Measurements from ENCODE around the gene PSMB7. TPM values are rescaled to one million over a fixed set of nuclear protein-coding genes. Genes with fewer than 3 reads are reported as not detected.

Gene PSMB7
- total and polyA plus RNA-seq, 2 of the 4 experiments (the other 2 are of a cell fraction), result 340 to 430 TPM

DNA sequence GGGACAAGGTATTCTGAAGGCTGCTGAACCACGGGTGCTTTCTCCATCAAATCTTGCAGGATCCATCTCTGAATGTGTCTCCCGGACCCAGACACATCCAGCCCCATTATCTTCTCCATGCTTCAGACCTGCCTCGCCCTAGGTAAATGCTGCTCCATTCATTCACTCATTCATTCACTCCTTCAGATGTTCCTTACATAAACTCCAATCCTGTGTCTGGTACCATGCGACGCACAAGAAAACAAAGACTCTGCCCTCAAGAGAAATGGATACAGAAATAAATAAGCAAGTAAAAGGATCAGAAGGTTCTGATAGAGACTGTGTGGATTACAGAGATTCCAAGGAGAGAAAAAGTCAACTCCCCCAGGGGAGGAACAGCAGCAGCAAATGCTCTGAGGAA lies 7.9 kb upstream of the PSMB7 start:
- H2BK20ac ChIP-seq (ENCODE audit: low read depth, low read length), result no peak overlapping the region
- H3K9ac ChIP-seq (ENCODE audit: low read depth, low read length), result no peak overlapping the region
- no peak for ATAC-seq (ENCODE audit: low read depth)
- H3K4ac ChIP-seq (ENCODE audit: low read depth, low read length), result no peak overlapping the region
- ChIA-PET POLR2A (ENCODE audit: unreplicated experiment) (no interaction called here), CTCF (interaction anchor here (0.7 kb wide), 1 partner anchor 11 kb away, joined by 5 read pairs; no protein-coding TSS in a partner anchor)
- no peak overlapping the region for H2BK15ac ChIP-seq (ENCODE audit: low read depth, low read length)
- H3K4me3 ChIP-seq (ENCODE audit: insufficient read depth, low read depth, low read length), result no peak overlapping the region
- no peaks in the 10 kb centered on the region for H3K9me1 ChIP-seq (ENCODE audit: insufficient read depth, low read length)
- no peak overlapping the region for H3K56ac ChIP-seq (ENCODE audit: extremely low read depth, insufficient read depth, low read length)
- WGBS, 2 experiments (ENCODE audit: extremely low coverage in 2 of 2, insufficient read length in 1 of 2), result no CpG with 5 or more reads among the region's 5 CpGs
- no peak overlapping the region for H3K14ac ChIP-seq (replicated peaks; ENCODE audit: low read depth, low read length)
- no peak overlapping the region for H4K91ac ChIP-seq (ENCODE audit: insufficient read depth, low read depth, low read length)
- no peak overlapping the region; the same call in 1 of the 2 replicates for H3K4me2 ChIP-seq (ENCODE audit: low read depth, low read length)
- H3K9me3 ChIP-seq (ENCODE audit: control insufficient read depth, insufficient read depth, low read length), result no peaks in the 10 kb centered on the region
- H2AFZ ChIP-seq (replicated peaks; ENCODE audit: low read length, poor library complexity), result no peak overlapping the region
- no peak overlapping the region for H2BK120ac ChIP-seq (ENCODE audit: low read depth, low read length)
- H3K27ac ChIP-seq (ENCODE audit: insufficient read depth, low read length), result no peak overlapping the region
- in situ Hi-C loops (cut with MboI; ENCODE audit: low sequenced_read_pairs) (loop anchor here (5.0 to 25.0 kb wide), 2 partner anchors 109 to 289 kb away; no protein-coding TSS in a partner anchor), dilution Hi-C loops (cut with HindIII; ENCODE audit: low sequenced_read_pairs, unreplicated experiment) (no loop called here), intact Hi-C loops (cut with micrococcal nuclease) (no loop called here)
- H3K18ac ChIP-seq (ENCODE audit: low read depth, low read length), result no peak overlapping the region
- no peaks in the 10 kb centered on the region for H4K20me1 ChIP-seq (ENCODE audit: insufficient read depth, low read length)
- peaks cover 15% of the 10 kb centered on the region for H3K27me3 ChIP-seq (ENCODE audit: control insufficient read depth, insufficient read depth, low read length)
- BruUV-seq (replicated peaks), result no TSS peak
- H3K79me1 ChIP-seq (ENCODE audit: low read depth in 1 of 2, low read length in 2 of 2), result no peaks in the 10 kb centered on the region
- no peak overlapping the region for H4K8ac ChIP-seq (ENCODE audit: low read depth in 2 of 2, low read length in 2 of 2)
- TF ChIP-seq, protein P1, sequence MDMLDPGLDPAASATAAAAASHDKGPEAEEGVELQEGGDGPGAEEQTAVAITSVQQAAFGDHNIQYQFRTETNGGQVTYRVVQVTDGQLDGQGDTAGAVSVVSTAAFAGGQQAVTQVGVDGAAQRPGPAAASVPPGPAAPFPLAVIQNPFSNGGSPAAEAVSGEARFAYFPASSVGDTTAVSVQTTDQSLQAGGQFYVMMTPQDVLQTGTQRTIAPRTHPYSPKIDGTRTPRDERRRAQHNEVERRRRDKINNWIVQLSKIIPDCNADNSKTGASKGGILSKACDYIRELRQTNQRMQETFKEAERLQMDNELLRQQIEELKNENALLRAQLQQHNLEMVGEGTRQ (IDR thresholded peaks at IDR 0.05; ENCODE audit: low read depth, low read length), result no peak
- TF ChIP-seq CEBPB (IDR thresholded peaks at IDR 0.05; ENCODE audit: low read depth, low read length) (no peak), POLR2A (IDR thresholded peaks at IDR 0.05; ENCODE audit: low read depth, low read length) (no peak), NFE2L2 (IDR thresholded peaks at IDR 0.05; ENCODE audit: low read depth, low read length) (no peak), FOS (IDR thresholded peaks at IDR 0.05; ENCODE audit: low read depth, low read length) (no peak), MAZ (IDR thresholded peaks at IDR 0.05; ENCODE audit: borderline replicate concordance, low read depth, low read length) (no peak), CHD1 (IDR thresholded peaks at IDR 0.05; ENCODE audit: low read depth, low read length) (no peak), MXI1 (IDR thresholded peaks at IDR 0.05; ENCODE audit: borderline replicate concordance, low read depth, low read length) (no peak), RCOR1 (IDR thresholded peaks at IDR 0.05; ENCODE audit: insufficient replicate concordance, low read length) (no peak), RAD21 (IDR thresholded peaks at IDR 0.05; ENCODE audit: low read length) (no peak), BHLHE40 (IDR thresholded peaks at IDR 0.05; ENCODE audit: low read depth, low read length) (no peak), RFX5 (IDR thresholded peaks at IDR 0.05; ENCODE audit: low read depth, low read length) (no peak), MAFK (IDR thresholded peaks at IDR 0.05; ENCODE audit: low read depth, low read length) (no peak), SMC3 (IDR thresholded peaks at IDR 0.05; ENCODE audit: low read depth, low read length) (no peak)
- TF ChIP-seq, protein P2, sequence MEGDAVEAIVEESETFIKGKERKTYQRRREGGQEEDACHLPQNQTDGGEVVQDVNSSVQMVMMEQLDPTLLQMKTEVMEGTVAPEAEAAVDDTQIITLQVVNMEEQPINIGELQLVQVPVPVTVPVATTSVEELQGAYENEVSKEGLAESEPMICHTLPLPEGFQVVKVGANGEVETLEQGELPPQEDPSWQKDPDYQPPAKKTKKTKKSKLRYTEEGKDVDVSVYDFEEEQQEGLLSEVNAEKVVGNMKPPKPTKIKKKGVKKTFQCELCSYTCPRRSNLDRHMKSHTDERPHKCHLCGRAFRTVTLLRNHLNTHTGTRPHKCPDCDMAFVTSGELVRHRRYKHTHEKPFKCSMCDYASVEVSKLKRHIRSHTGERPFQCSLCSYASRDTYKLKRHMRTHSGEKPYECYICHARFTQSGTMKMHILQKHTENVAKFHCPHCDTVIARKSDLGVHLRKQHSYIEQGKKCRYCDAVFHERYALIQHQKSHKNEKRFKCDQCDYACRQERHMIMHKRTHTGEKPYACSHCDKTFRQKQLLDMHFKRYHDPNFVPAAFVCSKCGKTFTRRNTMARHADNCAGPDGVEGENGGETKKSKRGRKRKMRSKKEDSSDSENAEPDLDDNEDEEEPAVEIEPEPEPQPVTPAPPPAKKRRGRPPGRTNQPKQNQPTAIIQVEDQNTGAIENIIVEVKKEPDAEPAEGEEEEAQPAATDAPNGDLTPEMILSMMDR (conservative IDR thresholded peaks at IDR 0.05; ENCODE audit: low read depth, low read length), result no peak
- TF ChIP-seq, protein P3, sequence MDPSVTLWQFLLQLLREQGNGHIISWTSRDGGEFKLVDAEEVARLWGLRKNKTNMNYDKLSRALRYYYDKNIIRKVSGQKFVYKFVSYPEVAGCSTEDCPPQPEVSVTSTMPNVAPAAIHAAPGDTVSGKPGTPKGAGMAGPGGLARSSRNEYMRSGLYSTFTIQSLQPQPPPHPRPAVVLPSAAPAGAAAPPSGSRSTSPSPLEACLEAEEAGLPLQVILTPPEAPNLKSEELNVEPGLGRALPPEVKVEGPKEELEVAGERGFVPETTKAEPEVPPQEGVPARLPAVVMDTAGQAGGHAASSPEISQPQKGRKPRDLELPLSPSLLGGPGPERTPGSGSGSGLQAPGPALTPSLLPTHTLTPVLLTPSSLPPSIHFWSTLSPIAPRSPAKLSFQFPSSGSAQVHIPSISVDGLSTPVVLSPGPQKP (IDR thresholded peaks at IDR 0.05; ENCODE audit: borderline replicate concordance, low read depth, low read length), result no peak
- no peak overlapping the region for H3K23ac ChIP-seq (ENCODE audit: low read depth, low read length)
- H2BK5ac ChIP-seq (ENCODE audit: low read depth, low read length, poor library complexity, severe bottlenecking), result no peak overlapping the region
- H4K5ac ChIP-seq (ENCODE audit: low read depth, low read length), result no peak overlapping the region
- no peak overlapping the region for H2AK9ac ChIP-seq (replicated peaks; ENCODE audit: low read depth, low read length, poor library complexity)
- H2AK5ac ChIP-seq (ENCODE audit: low read depth, low read length), result no peak overlapping the region
- H3K4me1 ChIP-seq (ENCODE audit: control insufficient read depth, insufficient read depth, low read length), result no peaks in the 10 kb centered on the region
- no peaks in the 10 kb centered on the region for H3K36me3 ChIP-seq (ENCODE audit: control insufficient read depth, insufficient read depth, low read length)
- no peak for DNase-seq
